Activated CD8-positive, alpha-beta memory T cell treated with anti-CD3 and anti-CD28 coated beads, Interleukin-2, amount 50 U/mL, for 4 hours (primary cell): ENCODE results near the gene NUTM2G.
"Not testable (repeated sequence)": the region's sequence is repeated elsewhere in the genome, so short reads cannot be mapped to it uniquely, and the experiment has no call there.

Source experiments
- DNase-seq: peaks from one replicate; pipeline ENCODE4 v3.0.0-alpha.2; 2020

NUTM2G gene, protein sequence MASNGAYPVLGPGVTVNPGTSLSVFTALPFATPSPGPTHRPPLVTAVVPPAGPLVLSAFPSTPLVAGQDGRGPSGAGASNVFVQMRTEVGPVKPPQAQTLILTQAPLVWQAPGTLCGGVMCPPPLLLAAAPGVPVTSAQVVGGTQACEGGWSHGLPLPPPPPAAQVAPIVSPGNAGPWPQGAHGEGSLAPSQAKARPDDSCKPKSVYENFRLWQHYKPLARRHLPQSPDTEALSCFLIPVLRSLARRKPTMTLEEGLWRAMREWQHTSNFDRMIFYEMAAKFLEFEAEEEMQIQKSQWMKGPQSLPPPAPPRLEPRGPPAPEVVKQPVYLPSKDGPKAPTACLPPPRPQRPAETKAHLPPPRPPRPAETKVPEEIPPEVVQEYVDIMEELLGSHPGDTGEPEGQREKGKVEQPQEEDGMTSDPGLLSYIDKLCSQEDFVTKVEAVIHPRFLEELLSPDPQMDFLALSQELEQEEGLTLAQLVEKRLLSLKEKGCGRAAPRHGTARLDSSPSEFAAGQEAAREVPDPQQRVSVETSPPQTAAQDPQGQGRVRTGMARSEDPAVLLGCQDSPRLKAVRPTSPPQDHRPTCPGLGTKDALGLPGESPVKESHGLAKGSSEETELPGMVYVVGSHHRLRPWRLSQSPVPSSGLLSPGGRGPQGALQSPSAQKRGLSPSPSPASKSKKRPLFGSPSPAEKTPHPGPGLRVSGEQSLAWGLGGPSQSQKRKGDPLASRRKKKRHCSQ

DNA sequence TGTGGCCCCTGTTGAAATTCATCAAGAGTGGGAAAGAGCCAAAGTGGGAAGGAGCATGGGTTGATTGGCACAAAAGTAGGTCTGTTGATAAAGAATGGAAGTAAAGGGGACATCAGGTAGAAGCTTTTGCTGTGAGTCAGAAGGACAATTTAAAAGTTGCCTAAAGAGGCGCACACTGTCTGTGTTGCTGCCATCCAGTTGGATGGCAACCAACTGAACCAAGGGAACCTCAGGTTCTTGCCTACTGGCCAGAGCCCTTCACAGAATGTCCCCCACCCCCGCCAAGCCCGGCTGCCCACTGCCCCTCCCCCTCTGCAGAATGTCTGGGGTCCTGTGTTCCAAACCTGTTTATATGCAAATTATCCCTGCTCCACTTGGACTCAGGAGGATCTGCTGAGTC lies at the start of gene NUTM2G:
NUTM2G (plus strand) TSS at position 301 of the 400 bp plus-strand sequence. CDS start 182 bp downstream, outside the sequence.
- DNase-seq = not testable (repeated sequence)

DNA sequence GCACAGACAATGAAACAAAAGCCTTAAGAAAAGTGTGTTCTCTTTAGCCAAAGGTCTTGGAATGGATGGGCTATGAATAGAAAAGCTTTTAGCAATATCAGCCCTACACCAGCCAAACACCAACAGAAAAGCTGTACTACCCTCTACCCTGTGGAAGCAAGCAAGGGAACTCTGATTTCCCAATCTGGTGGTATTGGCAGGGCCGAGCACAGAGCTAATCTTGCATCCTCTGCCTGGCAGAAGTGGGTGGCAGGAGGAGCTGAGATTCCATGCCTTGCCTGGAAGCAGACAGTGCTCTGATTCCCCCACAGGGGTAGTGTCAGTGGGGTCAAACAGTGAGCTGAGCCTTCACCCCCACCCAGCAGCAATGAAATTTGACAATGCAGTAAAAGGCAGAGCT lies 44.7 kb upstream of the NUTM2G start:
- no peak for DNase-seq

DNA sequence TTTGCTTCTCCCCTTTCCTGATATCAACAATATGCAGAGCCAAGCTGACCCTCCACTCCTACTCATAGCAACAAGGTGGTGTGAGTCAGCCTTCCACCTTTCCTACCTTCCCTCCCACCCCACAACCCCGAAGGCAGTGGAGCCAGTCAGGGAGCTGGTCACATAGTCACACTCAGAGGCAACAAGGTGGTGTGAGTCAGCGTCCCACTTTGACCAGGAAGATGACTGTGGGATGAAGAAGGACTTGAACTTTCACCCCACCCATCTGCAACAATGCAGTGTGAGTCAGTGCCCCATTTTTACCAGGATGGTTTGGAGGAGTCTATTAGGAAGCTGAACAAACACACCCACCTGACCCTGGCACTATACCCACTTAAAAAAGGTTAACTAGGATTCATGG lies 44.2 kb upstream of the NUTM2G start:
- DNase-seq = no peak

DNA sequence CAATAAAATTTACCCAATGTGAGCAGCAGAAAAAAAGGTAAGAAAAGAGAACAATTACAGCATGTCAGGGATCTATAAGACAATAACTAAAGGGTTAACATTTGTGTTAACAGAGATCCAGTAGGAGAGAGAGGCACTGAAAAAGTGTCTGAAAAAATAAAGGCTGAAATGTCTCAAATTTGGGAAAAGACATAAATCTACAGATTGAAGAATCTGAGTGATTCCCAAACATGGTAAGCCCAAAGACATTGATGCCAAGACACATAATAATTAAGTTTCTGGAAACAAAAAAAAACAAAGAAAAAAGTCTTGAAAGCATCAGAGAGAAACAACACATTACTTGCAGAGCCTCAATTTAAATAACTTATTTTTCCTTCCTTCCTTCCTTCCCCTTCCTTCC lies 43.2 kb upstream of the NUTM2G start:
- DNase-seq = no peak

DNA sequence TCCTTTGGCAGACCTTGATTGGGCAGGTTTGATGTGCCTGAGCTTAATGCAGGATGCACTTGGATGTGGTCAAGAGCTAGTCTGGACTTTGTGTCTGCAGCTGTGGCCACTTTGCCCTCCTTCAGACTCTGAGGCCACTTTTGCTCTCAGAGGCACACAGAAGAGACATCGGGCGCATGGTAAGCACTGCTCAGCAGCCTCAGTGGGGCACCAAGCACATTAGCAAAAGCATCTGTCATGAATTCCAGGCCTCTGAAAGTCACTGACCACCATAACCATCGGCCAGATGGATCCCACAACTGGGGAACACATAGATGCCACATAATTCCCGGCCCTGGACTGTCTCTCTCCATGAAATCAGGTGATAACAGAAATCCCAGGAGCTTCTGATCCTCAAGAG lies 40.1 kb upstream of the NUTM2G start:
- no peak for DNase-seq

DNA sequence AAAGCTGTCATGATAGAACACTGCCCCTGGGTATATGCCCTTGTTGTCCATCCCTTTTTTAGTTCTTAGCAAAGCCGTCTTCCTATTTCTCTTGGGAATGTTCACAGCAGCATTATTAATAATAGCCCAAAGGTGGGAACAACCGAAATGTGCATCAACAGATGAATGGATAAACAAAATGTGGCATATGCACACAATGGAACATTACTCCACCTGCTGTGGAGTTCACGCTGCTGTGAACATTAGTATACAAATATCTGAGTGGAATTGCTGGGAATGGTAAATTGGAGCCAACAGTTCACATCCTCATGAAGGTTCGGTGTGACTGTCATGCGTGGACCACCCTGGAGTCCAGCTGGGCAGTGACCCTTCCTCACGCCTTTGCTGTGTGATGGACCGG lies 36.5 kb upstream of the NUTM2G start:
- no peak for DNase-seq

DNA sequence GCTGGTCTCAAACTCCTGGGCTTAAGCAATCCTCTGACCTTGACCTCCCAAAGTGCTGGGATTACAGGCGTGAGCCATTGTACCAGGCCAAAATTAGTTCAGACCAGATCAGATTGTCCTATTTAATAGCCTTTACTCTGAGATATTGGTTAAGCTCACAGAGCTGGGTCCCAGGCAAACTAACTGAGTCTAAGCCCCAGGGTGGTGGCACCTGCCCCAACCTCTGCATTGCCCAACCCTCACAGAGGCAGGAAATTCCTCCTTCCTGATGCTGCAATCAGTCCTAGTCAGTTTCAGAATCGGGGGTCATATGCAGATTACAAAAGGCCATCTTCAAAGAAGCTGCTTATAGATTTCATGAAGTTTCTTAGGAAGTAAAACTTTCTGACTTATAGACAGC lies 28.6 kb upstream of the NUTM2G start:
- not testable (repeated sequence) for DNase-seq

DNA sequence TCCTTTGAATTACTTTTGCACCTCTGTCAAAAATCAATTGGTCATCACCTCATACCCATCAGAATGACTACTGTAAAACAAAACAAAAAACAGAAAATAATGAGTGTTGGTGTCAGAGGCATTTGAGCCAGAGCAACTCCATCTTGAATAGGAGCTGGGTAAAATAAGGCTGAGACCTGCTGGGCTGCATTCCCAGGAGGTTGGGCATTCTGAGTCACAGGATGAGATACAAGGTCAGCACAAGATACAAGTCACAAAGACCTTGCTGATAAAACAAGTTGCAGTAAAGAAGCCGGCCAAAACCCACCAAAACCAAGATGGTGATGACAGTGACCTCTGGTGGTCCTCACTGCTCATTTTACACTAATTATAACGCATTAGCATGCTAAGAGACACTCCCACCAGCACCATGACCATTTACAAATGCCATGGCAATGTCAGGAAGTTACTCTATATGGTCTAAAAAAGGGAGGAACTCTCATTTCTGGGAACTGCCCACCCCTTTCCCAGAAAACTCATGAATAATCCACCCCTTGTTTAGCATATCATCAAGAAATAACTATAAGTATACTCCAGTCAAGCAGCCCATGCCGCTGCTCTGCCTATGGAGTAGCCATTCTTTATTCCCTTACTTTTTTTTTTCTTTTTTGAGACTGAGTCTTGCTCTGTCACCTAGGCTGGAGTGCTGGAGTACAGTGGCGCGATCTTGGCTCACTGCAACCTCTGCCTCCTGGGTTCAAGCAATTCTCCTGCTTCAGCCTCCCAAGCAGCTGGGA lies 23.5 kb upstream of the NUTM2G start:
- DNase-seq = not testable (repeated sequence)

DNA sequence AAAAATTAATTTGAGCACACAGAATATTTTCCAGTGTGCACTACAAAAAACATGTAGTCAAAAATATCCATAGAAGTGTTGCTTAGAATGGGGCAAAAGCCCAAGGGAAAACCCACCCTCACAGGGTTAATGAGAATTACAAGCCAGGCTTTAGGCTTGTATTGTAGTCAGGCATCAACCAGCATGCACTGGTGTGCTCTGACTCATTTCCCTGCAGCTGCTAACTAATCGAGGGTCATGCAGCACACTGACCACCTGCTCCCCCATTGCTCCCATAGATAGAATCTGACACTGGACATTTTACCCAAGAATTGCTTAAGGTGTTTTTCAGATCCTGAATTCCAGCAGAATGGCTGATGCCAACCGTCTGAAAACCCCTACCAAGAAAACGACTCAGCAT lies 20.2 kb upstream of the NUTM2G start:
- not testable (repeated sequence) for DNase-seq

DNA sequence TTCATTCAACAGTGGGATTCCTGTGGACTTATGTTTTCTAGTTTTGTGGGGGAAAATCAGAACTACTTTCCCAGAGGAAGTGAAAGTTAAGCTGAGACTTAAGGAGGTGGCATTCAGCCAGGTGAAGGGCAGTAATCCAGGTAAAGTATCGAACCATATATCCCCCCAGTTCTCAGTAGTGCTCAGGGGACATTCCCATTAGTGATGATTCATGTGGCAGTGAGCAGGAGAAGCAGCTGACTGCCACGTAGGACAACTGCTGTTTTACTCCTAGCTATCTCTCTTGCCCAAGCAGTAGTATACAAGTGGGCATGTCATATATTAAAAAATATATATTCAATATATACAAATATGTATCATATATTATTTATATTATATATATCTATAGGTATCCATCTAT lies 13.1 kb upstream of the NUTM2G start:
- DNase-seq = not testable (repeated sequence)

DNA sequence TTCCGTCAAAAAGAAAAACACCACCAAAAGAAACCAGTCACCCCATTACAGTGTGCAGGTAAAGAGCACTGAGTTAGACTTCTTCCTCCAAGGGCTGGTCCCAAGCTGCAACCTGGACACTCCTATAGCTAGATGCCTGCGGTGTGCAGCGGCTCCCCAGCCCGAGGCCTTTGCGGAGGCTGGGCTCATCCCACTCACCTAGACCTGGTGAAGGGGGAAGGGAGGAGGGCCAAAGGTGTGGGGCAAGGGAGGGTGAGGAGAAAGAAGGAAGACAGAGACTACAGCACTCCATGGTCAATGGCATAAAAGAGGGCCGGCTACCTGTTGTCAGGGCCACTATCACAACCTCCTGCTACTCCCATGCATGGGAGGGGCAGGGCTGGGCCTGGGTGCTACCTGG lies 12.1 kb upstream of the NUTM2G start:
- DNase-seq = not testable (repeated sequence)

DNA sequence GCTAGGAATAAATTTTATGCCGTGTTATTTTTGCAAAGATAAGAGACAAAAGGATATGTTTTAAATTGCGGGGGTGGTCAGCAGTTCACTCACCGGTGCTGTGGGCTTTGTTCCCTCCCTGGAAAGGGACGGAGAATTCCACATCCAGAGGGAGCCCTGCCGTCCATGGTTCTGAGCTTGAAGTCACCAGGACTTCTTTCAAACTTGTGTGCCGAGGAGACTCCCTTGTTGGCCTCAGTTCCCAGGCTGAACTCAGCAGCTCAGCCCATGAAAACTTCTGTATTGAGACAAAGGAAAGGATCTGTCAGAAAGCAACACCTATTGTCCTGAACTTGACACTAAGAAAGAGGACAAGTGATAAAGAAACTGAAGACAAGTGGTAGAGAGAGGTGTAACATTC lies 10.1 kb upstream of the NUTM2G start:
- not testable (repeated sequence) for DNase-seq

DNA sequence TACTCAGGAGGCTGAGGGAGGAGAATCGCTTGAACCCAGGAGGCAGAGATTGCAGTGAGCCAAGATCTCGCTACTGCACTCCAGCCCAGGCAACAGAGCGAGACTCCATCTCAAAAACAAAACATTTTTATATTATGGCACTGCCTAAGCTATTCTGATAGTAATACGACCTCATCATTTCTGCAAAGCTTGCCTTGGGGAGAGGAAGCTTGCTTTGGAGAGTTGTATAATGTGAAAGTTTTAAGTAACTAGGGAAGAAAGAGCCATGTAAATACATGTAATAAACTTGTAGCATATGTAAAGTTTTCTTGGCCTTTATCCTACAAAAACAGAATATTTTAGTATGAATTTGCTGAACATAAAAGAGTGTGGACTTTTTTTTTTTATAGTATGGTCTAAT lies 7.8 kb upstream of the NUTM2G start:
- not testable (repeated sequence) for DNase-seq

DNA sequence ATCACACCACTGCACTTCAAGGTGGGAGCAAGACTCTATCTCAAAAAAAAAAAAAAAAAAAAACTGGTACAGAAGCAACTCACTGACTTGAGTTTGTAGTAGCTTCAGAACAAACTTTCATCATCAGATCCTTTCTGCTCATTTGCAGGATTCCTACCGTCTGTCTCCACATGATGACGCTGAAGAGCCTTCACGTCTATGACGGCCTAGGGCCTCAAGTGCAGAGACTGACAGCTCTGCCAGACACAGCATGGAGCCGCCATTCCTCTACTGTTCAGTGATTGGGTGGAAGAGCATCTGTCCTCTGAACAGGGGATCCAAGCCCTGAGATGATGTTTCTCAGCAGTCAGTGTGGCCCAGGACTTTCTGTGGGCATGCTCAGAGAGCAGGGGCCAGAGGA lies 3.1 kb upstream of the NUTM2G start:
- DNase-seq = not testable (repeated sequence)

DNA sequence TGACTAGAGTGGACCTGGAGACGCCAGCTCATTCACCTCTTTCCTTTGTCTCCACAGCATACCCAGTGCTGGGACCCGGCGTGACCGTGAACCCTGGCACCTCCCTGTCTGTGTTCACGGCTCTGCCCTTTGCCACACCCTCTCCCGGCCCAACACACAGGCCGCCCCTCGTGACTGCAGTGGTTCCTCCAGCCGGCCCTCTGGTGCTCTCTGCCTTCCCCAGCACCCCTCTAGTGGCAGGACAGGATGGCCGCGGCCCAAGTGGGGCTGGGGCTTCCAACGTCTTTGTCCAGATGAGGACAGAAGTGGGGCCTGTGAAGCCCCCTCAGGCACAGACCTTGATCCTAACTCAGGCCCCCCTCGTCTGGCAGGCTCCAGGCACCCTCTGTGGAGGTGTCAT lies 3.0 kb downstream of the NUTM2G start:
- not testable (repeated sequence) for DNase-seq

DNA sequence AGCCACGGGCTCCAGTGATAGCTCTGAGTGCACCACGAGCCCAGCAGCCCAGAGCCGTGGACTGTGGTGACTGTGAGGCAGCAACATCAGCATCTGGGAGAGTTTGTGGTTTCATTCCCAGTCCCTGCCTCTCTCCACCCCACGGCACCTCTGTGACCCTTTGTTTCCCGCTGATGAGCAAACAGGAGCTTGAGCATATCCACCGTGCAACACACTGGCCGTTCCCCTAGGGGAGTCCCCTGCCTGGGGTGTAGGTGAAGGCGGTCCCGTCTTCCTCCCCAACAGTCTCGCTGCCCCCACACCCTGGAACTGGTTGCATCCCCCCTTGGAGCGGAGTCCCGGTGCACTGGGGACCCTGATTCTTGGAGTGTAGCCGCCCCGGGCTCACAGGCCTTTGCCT lies 5.5 kb downstream of the NUTM2G start:
- not testable (repeated sequence) for DNase-seq

DNA sequence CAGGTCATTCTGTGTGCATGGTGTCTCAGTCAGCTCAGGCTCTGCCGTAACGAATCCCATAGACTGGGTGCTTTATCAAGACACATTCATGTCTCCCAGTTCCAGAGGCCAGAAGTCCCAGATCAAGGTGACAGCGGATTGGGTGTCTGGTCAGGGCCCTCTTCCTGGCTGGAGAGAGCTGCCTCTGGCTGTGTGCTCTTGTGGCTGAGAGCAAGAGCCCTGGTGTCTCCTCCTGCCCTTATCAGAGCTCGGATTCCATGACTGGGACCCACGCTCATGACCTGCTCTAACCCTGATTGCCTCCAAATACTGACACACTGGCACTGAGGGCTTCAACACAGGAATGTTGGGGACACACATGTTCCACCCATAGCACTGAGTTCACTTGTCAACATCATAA lies 6.1 kb downstream of the NUTM2G start:
- not testable (repeated sequence) for DNase-seq

DNA sequence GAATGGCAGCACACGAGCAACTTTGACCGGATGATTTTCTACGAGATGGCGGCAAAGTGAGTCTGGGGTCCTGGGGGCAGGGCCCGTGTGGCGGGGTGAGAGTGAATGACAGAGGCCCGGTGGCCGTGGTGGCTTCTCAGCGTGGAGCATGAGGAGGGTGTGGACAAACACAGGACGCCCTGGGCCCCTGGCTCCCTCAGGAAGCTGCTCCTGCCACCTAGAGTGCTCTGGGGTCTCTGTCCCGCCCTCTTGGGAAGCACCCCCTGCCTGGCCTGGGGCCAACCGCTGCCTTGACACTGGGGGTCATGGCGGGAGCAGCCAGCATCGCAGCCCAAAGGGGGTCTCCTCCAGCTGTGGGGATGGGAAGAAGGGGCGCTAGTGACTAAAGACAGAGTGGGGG lies 6.8 kb downstream of the NUTM2G start:
- DNase-seq = not testable (repeated sequence)

DNA sequence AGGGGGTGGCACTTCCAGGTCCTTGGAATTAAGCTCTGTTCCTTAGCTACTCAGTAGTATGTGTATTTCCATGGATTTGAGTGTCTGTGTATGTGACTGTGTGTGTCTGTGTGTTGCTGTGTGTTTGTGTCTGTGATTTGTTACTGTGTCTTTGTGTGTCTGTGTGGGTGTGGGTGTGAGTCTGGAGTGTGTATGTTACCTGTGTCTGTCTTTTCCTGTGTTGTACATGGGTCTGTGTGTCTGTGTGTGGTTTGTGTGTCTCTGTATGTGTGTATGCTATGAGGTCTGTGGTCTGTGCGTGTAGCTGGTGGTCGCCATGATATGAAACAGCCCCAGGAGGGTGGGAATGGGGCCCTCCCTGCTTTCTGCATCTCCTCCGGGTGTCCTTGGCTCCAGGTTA lies 8.8 kb downstream of the NUTM2G start:
- DNase-seq = not testable (repeated sequence)

DNA sequence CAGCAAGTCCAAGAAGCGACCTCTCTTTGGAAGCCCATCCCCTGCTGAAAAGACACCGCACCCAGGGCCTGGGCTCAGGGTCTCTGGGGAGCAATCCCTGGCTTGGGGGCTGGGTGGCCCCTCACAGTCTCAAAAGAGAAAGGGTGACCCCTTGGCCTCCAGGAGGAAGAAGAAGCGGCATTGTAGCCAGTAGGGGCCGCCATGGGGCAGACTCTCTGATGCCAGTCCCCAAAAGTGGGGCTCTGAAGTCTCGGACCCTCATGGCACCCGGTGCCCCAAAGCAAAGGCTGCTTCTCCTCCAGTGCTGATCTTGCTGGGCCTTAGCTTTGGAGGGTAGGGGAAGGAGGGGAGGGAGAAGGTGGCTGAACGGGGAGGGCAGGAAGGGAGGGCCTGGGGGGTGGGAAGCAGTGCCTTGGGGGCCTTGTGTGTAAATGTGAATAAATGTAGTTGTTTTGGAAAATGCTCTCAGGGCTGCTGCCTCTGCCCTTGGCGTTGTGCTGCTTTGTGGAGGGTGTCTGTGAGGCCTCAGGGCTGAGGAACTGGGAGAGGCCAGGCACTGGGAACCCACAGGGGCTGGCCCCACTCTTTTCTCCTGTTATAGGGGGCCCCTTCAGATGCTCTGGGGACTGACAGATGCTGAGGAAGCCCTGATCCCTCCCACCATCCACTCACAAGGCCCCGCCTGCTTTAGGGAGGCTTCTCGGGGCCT lies 10.5 kb downstream of the NUTM2G start:
- DNase-seq = not testable (repeated sequence)

DNA sequence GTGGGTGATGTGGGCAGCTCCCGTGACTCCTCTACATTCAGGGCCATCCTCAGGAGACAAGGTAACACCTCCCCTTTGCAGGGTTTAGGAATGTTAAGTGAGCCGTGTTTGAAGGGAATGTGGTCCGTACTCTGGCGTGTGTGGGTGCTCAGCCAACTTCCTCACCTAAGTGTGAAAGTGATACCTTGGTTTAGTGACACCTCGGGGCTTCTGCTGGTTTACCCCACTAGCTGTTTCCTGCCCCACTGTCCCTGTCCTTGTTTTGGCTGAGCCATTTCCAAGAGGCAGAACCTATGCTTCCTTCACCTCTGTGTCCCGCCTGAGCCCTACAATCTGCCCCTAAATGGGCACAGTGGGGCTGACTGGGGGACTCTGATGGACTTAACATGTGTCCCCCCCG lies 12.3 kb downstream of the NUTM2G start:
- not testable (repeated sequence) for DNase-seq

DNA sequence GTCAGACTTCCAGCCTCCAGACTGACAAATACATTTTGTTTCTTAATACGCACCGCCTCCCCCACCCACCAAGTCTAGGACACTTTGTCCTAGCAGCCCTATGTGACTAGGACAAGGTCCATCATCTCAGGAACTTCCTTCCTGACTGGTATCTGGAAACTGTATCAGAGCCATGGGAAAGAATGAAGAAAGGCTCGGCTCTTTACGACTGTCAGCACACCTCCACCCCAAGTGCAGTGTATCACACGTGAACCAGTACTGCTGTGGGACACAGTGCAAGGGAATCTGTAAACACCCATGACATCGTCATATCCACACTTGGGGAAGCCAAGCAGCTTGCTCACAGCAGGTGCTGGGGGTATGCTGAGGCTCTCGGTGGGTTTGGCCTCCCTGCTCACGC lies 13.0 kb downstream of the NUTM2G start:
- DNase-seq = not testable (repeated sequence)

DNA sequence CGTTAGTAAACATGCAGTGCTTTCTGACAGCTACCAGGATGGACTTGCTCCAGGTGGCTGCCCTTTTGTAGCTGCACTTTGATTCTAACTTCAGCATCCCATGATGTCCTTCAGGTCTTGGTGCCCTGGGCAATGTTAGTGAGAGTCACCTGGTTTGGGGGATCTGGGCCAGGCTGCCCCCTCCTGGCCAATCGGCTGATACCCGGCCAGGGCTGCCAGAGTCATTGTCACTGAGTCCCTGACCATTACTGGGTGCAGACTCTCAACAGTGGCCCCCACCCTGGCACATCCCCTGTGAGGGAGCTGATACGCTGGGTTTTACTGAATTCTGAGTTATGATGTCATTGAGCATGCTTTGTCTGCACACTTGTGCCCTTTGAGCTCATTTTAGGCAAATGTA lies 13.5 kb downstream of the NUTM2G start:
- DNase-seq = not testable (repeated sequence)
